B cell (primary cell): Measurements from ENCODE around the gene NINL. TPM values are rescaled to one million over a fixed set of nuclear protein-coding genes. Genes with fewer than 3 reads are reported as not detected.

Source experiments
- ATAC-seq: fragments of 200-7000 bp; cut with Tn5 transposase; one replicate; pipeline ENCODE4 v1.10.0; 2021; ENCODE audit warnings: low read depth, mild to moderate bottlenecking, moderate number of reproducible peaks, moderate library complexity
- CTCF ChIA-PET: fragments of 350-600 bp; sonication (Branson Sonifier 250); formaldehyde crosslinking; loops from one replicate; lab custom pipeline; 2021; ENCODE audit warnings: antibody characterized with exemption, inconsistent platforms; lab: Charles Lee
- POLR2A ChIA-PET: fragments of 350-600 bp; sonication (Branson Sonifier 250); formaldehyde crosslinking; loops from one replicate; lab custom pipeline; 2021; ENCODE audit warnings: antibody characterized with exemption; lab: Charles Lee
- DNase-seq: peaks from one replicate; pipeline ENCODE4 v3.0.0; 2013
- H2AFZ ChIP-seq: 2 replicates; pipeline ENCODE4 v1.6.1; 2012; ENCODE audit warnings: mild to moderate bottlenecking, low read depth, low read length; ENCODE audit not compliant: insufficient read depth, poor library complexity, severe bottlenecking
- H3K27ac ChIP-seq, 2 donors: 1 replicate in 1 of 2; 2 replicates in 1 of 2; pipeline ENCODE4 v1.5.1; 2012 to 2013; ENCODE audit warnings: low read length in 2 of 2, mild to moderate bottlenecking in 2 of 2, moderate library complexity in 1 of 2
- H3K27me3 ChIP-seq, 4 experiments: fragments of 200-600 bp in 1 of 4; sonication (generic) in 1 of 4; replicated peaks in 1 of 4; 1 replicate in 2 of 4; 2 replicates in 2 of 4; pipeline versions ENCODE4 v1.6.1 to v1.7.0; 2013 to 2016; ENCODE audit warnings: low read length in 3 of 4, mild to moderate bottlenecking in 2 of 4, mixed read lengths in 1 of 4, moderate library complexity in 1 of 4; ENCODE audit not compliant: insufficient read depth in 4 of 4, control insufficient read depth in 3 of 4; ENCODE audit errors: control extremely low read depth in 1 of 4
- H3K36me3 ChIP-seq, 2 experiments: replicated peaks in 1 of 2; 1 replicate in 1 of 2; 2 replicates in 1 of 2; pipeline versions ENCODE4 v1.6.1 to v1.7.1; 2013; ENCODE audit warnings: low read length in 1 of 2; ENCODE audit not compliant: insufficient read depth in 2 of 2, control insufficient read depth in 1 of 2; ENCODE audit errors: control extremely low read depth in 1 of 2, extremely low read depth in 1 of 2
- H3K4me1 ChIP-seq, 2 donors: fragments of 200-600 bp in 1 of 2; sonication (generic) in 1 of 2; 1 replicate in 1 of 2; 2 replicates in 1 of 2; pipeline versions ENCODE4 v1.5.1 to v1.6.1; 2013 to 2017; ENCODE audit warnings: low read length in 2 of 2; ENCODE audit not compliant: control insufficient read depth in 2 of 2, insufficient read depth in 2 of 2
- H3K4me2 ChIP-seq: replicated peaks from 2 replicates; pipeline ENCODE3; 2012; ENCODE audit warnings: mild to moderate bottlenecking, low read depth, low read length; ENCODE audit not compliant: poor library complexity, severe bottlenecking
- H3K4me3 ChIP-seq, 5 experiments: fragments of 200-600 bp in 1 of 5; sonication (generic) in 1 of 5; 1 replicate in 3 of 5; 2 replicates in 2 of 5; pipeline versions ENCODE4 v1.5.1 to v1.7.0; 2011 to 2016; ENCODE audit warnings: low read length in 4 of 5, mild to moderate bottlenecking in 4 of 5, low read depth in 2 of 5, control low read depth in 1 of 5, moderate library complexity in 1 of 5; ENCODE audit not compliant: insufficient read depth in 1 of 5; ENCODE audit errors: control extremely low read depth in 1 of 5, extremely low read depth in 1 of 5
- H3K79me2 ChIP-seq: fragments of 200-600 bp; sonication (generic); one replicate; pipeline ENCODE4 v1.6.0; 2016; ENCODE audit warnings: low read length; ENCODE audit not compliant: control insufficient read depth, insufficient read depth
- H3K9ac ChIP-seq: fragments of 200-600 bp; sonication (generic); 2 replicates; pipeline ENCODE4 v1.6.1; 2017; ENCODE audit warnings: mild to moderate bottlenecking, low read length, moderate library complexity
- H3K9me3 ChIP-seq, 3 donors: one replicate each; pipeline versions ENCODE4 v1.6.1 to v1.7.1; 2013; ENCODE audit warnings: low read length in 2 of 3; ENCODE audit not compliant: control insufficient read depth in 2 of 3, insufficient read depth in 1 of 3; ENCODE audit errors: control extremely low read depth in 1 of 3
- H4K20me1 ChIP-seq: 2 replicates; pipeline ENCODE4 v1.6.0; 2012; ENCODE audit warnings: mild to moderate bottlenecking, low read length; ENCODE audit not compliant: insufficient read depth, control insufficient read depth, poor library complexity, severe bottlenecking
- H3K27ac Mint-ChIP-seq: one replicate; pipeline ENCODE4 v1.8.0; 2021; ENCODE audit warnings: mixed read lengths
- H3K27me3 Mint-ChIP-seq: one replicate; pipeline ENCODE4 v1.8.0; 2021; ENCODE audit warnings: mixed read lengths
- H3K4me1 Mint-ChIP-seq: one replicate; pipeline ENCODE4 v1.8.0; 2021; ENCODE audit warnings: mixed read lengths
- H3K4me3 Mint-ChIP-seq: one replicate; pipeline ENCODE4 v1.8.0; 2021; ENCODE audit warnings: mixed read lengths
- H3K9me3 Mint-ChIP-seq: one replicate; pipeline ENCODE4 v1.8.0; 2022; ENCODE audit warnings: mixed read lengths; ENCODE audit not compliant: insufficient read depth
- CTCF ChIP-seq: fragments of 200-600 bp; IDR thresholded peaks from one replicate; pipeline ENCODE4 v1.8.0; 2022; ENCODE audit warnings: antibody characterized with exemption, mild to moderate bottlenecking
- EZH2 ChIP-seq: IDR thresholded peaks from 2 replicates; pipeline ENCODE4 v1.6.1; 2012; ENCODE audit warnings: borderline replicate concordance, low read depth, mild to moderate bottlenecking, moderate library complexity, low read length; ENCODE audit not compliant: insufficient read depth, poor library complexity, severe bottlenecking
- WGBS: methylation state at CpG from one replicate; pipeline ENCODE4 v1.1.5; 2013; ENCODE audit warnings: missing lambda C conversion rate; ENCODE audit not compliant: insufficient coverage; 5-methylcytosine and 5-hydroxymethylcytosine counted together
- intact Hi-C: fragments of 100-400 bp; cut with micrococcal nuclease; formaldehyde crosslinking; loops from one replicate; pipeline ENCODE4 v1.10.0; 2022
- polyA plus RNA-seq: library from polyadenylated mRNA; depleted of rRNA; stranded (reverse); fragments of >200 nt; gene quantifications from 2 replicates; pipeline ENCODE4 v1.2.3, GENCODE V29; 2012
- total RNA-seq, 2 donors: library from RNA; stranded (reverse); fragments of 120-200 nt in 1 of 2; gene quantifications; 1 replicate in 1 of 2; 2 replicates in 1 of 2; pipeline versions ENCODE4 v1.2.3 to v1.2.4, GENCODE V29; 2013 to 2022

NINL gene
- total and polyA plus RNA-seq, 2 donors (not counting 1 experiment from before 2014, with no cell fraction given), result 1.8 to 5.5 TPM

GRCh38 chr20:25467441-25467840, 117.9 kb downstream of the NINL start:
- no peaks in the 10 kb centered on the region for H3K27me3 Mint-ChIP-seq
- no peaks in the 10 kb centered on the region for H3K4me1 Mint-ChIP-seq
- Histone ChIP-seq H3K79me2 (no peaks in the 10 kb centered on the region), H3K27ac (no peak overlapping the region), H3K36me3 (no peaks in the 10 kb centered on the region), H3K9ac (no peak overlapping the region), H3K27me3 (no peaks in the 10 kb centered on the region), H3K4me3 (no peak overlapping the region), H3K4me1 (no peaks in the 10 kb centered on the region), H2AFZ (no peak overlapping the region), H3K9me3 (no peaks in the 10 kb centered on the region), H4K20me1 (no peaks in the 10 kb centered on the region), H3K4me2 (no peak overlapping the region)
- ATAC-seq, result no peak
- ChIA-PET CTCF (no interaction called here), POLR2A (no interaction called here)
- no peak overlapping the region for H3K27ac Mint-ChIP-seq
- TF ChIP-seq CTCF (no peak), EZH2 (no peak)
- H3K4me3 Mint-ChIP-seq, result no peak overlapping the region
- DNase-seq, result no peak
- 92% methylated on average over 8 of the region's 8 CpGs for WGBS
- intact Hi-C loops, result no loop called here
- no peaks in the 10 kb centered on the region for H3K9me3 Mint-ChIP-seq

GRCh38 chr20:25466846-25467245, 118.5 kb downstream of the NINL start:
- DNase-seq (no peak), ATAC-seq (no peak)
- ChIA-PET CTCF (no interaction called here), POLR2A (no interaction called here)
- Histone ChIP-seq H3K9me3 (no peaks in the 10 kb centered on the region), H3K27ac (no peak overlapping the region), H2AFZ (no peak overlapping the region), H3K36me3 (no peaks in the 10 kb centered on the region), H3K79me2 (no peaks in the 10 kb centered on the region), H3K4me2 (no peak overlapping the region), H3K4me1 (no peaks in the 10 kb centered on the region), H4K20me1 (no peaks in the 10 kb centered on the region), H3K9ac (no peak overlapping the region), H3K4me3 (no peak overlapping the region), H3K27me3 (no peaks in the 10 kb centered on the region)
- intact Hi-C loops, result no loop called here
- H3K4me3 Mint-ChIP-seq, result no peak overlapping the region
- H3K9me3 Mint-ChIP-seq, result no peaks in the 10 kb centered on the region
- H3K27me3 Mint-ChIP-seq, result no peaks in the 10 kb centered on the region
- no peak for TF ChIP-seq CTCF
- 97% methylated on average over 6 of the region's 7 CpGs for WGBS
- H3K27ac Mint-ChIP-seq, result no peak overlapping the region
- no peaks in the 10 kb centered on the region for H3K4me1 Mint-ChIP-seq
